Lower leg skin (tissue), 3 donors: ENCODE measurements around the gene TAX1BP1.

Source experiments
- POLR2A ChIP-seq, 2 donors: fragments of 450-650 bp; IDR thresholded peaks; one replicate each; pipeline ENCODE4 v1.6.1; 2016 to 2017; ENCODE audit warnings: antibody characterized with exemption in 2 of 2, mild to moderate bottlenecking in 1 of 2, moderate library complexity in 1 of 2
- TF ChIP-seq, protein P1 (sequence below), 3 donors: fragments of 450-650 bp; IDR thresholded peaks; one replicate each; pipeline ENCODE4 v1.5.1; 2016; ENCODE audit warnings: antibody characterized with exemption in 3 of 3, mild to moderate bottlenecking in 3 of 3, moderate library complexity in 2 of 3

DNA sequence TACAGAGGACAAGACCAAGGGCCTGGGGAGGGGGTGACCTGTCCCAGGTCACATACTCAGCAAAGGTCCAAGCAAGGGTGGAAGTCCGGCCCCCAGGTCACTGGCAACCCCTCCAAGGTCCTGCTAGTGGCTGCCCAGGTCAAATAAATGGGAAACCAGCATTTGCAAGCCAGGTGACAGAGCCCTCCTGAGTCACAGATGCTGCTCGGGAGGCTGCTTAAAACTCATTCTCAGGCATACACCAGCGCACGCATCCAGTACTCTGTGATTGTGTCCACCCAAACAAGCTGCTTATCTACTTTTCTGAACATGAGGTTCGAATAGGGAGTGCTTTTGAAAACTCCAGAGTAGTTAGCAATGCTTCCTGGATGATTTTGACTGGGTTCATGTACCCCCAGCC lies 130.6 kb downstream of the TAX1BP1 start:
- TF ChIP-seq, protein P1, sequence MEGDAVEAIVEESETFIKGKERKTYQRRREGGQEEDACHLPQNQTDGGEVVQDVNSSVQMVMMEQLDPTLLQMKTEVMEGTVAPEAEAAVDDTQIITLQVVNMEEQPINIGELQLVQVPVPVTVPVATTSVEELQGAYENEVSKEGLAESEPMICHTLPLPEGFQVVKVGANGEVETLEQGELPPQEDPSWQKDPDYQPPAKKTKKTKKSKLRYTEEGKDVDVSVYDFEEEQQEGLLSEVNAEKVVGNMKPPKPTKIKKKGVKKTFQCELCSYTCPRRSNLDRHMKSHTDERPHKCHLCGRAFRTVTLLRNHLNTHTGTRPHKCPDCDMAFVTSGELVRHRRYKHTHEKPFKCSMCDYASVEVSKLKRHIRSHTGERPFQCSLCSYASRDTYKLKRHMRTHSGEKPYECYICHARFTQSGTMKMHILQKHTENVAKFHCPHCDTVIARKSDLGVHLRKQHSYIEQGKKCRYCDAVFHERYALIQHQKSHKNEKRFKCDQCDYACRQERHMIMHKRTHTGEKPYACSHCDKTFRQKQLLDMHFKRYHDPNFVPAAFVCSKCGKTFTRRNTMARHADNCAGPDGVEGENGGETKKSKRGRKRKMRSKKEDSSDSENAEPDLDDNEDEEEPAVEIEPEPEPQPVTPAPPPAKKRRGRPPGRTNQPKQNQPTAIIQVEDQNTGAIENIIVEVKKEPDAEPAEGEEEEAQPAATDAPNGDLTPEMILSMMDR (IDR thresholded peaks at IDR 0.05): no peak
- TF ChIP-seq POLR2A (IDR thresholded peaks at IDR 0.05): no peak
